ENCODE data around the gene PRSS33.
A peak's percentile ranks its signal among the peaks of the same experiment; 100 is the strongest.

PRSS33 gene

GRCh38 chr16:2795395-2796143 is 8.2 kb upstream of the PRSS33 start:
- DNase-seq, result no peak

DNA sequence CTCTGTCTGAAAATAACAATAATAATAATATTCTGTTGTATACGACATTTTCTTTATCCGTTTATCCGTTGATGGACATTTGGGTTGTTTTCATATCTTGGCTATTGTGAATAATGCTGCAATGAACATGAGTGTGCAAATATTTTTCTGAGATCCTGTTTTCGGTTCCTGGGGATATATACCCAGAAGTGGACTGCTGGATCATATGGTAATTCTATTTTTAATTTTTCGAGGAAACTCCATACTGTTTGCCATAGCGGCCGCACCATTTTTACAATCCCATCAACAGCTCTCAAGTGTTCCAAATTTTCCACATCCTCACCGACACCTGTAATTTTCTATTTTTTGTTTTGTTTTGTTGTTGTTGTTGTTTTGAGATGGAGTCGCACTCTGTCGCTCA is 5.6 kb upstream of the PRSS33 start:
- DNase-seq, result no peak

GRCh38 chr16:2791174-2791573 is 3.8 kb upstream of the PRSS33 start:
- DNase-seq, result no peak

GRCh38 chr16:2790631-2791030 is 3.3 kb upstream of the PRSS33 start:
- no peak for DNase-seq

DNA sequence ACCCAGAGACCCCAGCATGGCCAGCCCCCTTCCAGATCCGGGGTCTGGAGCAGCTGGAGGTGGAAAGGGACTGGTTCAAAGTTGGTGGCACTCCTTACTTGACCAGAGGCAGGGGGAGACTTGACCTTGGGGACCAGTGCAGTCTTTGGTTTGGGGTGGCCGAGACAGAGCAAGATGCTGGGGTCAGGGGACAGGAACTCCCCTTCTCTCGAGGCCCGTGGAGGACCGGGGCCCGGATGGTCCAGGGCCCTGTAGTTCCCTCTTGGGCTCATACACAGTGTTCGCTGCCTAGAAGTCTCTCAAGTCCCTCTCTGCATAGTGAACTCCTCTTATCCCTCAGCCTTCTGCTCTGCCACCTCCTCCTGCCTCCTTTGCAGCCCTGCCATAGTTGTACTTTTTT is 601 bp upstream of the PRSS33 start:
- no peak for DNase-seq

- no peak for DNase-seq
Measured at GRCh38 chr16:2786826-2787151, 571 bp downstream of the PRSS33 start.

- no peak for DNase-seq
Measured at GRCh38 chr16:2786061-2786825, 1.1 kb downstream of the PRSS33 start.

DNA sequence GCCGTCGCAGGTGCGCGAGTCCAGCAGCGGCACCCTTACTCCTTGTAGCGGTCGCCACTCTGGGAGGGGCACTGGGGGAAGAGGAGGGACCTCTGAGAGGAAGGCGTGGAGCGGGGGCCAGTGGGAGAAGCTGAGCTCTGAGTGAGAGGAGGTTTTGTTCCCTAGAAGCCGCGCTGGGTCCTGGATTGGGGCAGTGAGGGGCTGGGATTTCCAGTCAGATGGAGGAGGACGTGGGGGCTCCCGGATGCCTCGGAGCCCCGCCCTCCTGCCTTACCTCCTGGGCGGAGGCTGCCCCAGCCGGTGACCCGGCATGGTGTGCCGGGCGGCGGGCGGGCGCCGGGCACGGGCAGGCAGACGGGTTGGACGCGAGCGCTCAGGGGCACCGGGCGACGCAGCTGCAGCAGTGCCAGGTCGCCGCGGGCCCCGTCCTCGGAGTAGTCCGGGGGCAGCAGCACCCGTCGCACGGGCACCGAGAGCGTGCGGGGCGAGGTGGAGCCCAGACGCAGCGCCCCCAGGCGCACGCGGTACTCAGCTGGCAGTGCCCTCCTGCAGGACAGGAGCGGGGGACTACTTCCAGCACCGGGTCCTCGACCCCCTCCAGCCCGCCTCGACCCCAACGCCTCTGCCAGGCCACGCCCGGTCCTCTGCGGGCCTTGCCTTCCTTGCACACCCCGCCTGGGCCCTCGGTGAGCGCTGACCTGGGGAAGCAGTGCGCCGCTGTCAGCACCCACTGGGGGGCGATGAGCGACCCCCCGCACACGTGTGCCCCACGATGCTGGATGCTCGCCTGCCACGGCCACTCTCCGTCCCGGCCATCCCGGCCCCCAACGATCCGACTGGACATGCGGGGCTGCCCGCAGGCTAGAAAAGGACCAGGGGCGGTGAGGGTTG is 2.0 kb downstream of the PRSS33 start:
- peak; percentile 59 for DNase-seq

DNA sequence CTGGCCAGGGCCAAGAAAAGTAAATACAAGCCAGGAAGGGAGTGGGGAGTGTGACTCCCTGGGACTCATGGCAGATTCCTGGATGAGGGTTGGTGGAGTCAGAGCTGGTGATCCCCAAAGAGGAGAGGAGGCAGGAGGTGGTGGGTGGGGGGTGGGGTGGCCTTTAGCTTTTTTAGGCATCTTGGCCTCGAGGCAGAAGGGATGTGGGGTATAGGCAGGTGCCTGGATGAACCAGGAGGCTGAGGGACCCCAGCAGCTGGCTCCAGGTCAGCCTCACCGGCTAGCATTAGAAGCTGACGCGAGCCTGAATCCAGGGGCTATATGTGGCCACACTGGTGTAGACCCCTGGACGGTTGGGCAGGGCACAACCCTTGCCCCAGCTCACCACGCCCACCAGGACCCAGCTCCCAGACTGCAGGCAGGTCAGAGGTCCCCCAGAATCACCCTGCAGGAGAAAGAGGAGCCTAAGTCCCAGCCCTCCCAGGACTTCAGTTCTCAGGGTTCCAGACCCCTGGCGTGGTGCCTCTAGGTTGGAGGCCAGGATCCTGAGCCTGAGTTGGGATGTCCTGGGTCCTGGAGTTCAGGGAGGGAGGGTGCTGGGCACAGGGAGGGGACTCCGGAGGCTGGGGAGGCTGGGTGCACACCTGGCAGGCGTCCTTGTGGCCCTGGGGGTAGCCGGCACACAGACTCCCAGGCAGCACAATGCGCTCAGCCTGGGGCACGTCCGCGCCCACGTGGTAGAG is 2.8 kb downstream of the PRSS33 start:
- DNase-seq, result no peak

DNA sequence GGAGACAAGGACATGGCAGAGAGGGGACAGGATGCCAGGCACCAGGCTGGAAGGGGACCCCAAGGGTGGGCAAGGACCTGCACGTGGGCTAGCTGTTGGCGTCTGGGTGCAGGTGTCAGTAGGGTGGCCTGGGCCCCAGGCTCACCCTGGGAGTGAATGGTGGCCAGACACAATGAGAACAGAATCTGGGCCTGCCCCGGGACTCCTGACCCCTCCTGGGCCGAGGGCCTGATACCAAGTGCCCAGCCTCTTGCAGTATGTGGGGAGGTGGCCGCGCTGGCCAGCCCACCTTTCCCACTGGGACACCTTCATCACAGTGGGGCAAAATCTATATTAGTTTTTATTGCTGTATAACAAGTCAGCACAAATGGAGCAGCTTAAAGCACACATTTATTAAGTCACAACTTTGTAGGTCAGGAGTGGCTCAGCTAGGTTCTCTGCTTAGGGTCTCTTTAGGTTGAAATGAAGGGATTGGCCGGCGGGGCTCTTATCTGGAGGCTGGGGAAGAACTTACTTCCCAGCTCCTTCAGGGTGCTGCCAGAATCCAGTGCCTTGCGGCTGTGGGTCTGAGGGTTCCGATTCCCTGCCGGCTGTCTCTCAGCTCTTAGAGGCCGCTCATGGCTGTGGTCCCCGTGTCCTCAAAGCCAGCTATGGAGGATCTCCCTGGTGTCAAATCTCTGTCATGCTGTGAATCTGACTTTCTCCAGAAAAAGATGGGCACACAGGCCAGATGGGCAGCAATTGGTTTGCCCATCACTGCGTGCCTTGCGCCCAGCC is 3.6 kb downstream of the PRSS33 start:
- no peak for DNase-seq

DNA sequence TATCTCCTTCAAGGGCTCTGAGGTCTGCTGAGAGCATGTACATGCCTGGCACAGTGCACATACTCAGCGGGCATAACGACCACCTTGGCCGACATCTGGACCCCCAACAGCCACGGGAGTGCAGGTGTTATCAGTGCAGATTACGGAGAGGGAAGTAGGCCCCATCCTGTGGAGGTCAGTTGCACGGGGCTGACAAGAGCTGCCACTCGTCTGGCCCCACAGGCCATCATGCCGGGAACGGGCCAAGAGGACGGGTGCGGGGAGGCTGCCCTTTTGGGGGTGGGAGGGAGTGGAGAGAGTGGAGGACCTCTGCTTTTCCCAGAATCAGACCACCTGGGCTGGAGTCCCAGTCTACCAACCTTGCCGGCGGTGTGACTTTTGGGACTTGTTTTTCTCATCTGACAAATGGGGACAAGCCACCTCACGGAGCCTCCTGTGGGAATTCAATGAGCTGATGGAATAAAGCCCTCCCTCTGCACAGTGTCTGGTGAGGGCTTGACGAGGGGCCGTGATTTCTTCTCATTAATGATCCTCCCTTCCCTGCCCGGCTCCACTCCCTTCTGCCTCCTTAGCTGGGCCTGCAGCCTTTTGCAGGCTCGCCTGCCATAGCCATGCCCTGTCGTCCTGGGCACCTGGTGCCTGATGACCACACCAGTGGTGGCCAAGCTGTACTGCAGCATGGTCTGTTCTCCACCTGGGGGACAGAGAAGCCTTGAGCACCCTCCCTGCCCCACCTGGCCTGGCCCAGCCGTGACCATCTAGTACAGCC is 4.6 kb downstream of the PRSS33 start:
- DNase-seq, result no peak

- no peak for DNase-seq
Measured at GRCh38 chr16:2779978-2780898, 7.1 kb downstream of the PRSS33 start.

DNA sequence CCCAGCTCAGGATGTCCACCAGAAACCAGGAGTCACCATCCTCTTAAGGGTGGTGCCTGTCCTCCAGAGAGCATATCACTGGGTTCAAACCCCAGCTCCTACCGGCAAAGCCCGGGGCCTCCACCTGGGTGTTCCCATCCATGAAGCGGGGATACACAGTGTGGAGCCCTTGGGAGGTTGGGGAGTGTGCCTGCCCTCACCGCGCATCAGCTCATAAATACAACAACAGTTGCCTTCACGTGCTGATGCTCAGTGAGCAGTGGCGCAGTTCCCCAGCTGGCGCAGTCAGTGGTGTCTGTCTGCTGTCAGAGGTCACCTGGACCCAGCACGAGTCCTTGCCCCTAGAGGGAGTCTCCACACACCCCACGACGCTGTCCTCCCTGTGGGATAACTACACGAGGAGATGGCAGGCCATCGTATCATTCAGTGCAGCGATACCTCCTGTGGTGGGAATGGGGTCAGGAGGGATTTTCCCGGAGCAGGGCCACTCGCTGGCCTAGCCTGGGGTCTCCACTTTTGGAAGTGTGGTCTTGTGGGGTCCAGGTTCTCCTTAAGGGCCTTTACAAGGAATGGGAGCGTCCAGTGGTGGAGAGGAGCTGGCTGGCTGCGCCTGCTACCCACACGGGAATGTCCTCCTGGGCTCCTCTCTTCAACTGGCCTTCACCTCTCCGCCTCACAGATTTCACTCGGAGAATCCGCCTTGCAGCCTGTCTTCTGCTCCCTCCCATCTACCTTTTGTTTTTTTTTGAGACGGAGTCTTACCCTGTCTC is 8.0 kb downstream of the PRSS33 start:
- DNase-seq, result no peak

DNA sequence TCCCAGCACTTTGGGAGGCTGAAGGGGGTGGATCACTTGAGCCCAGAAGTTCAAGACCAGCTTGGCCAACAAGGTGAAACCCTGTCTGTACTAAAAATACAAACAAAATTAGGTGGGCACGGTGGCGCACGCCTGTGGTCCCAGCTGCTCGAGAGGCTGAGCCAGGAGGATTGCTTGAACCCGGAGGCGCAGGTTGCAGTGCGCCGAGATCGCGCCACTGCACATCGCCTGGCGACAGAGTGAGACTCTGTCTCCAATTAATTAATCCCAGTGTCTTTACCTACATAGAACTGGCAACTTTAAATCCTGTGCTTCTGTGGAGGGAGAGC is 8.8 kb downstream of the PRSS33 start:
- no peak for DNase-seq

DNA sequence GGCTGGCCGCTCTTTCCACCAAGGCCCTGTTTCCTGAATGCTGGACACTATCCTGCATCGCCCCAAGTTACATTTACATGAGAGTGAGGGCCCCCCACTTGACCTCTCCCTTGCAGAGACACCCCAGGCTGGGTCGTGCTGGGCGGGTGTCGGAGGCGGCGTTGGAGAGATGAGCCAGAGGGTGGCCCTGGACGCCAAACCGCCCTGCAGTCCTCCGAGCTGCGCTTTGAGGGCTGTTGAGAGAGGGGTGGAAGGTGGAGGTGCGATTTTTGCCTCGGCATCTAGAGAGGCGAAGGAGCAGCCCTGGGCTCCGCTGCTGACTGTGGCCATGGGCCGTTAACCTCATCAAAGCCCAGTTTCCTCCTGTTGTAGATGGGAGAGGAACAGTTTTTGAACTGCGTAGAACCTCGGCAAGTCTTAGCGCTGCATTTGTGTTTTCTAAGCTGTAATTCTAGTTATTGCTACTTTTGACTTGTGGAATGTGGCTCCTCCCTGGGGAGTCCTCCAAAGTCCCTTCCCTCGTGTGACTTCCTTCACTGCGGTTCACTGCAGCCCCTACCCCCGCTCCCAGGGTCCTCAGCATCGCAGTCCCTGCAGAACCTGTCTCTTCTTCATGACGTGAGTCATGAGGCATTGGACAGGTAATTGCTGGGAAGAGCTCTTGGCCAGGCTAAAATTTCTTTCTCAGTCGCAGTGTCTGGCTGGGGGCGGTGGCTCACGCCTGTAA is 9.3 kb downstream of the PRSS33 start:
- DNase-seq, result peak; percentile 31

- peak; percentile 94 for DNase-seq
Measured at GRCh38 chr16:2777231-2777902, 10.0 kb downstream of the PRSS33 start, which contains the start of gene ELOB. TSS of gene ELOB (minus strand) at chr16:2777280. CDS start at chr16:2777239, 41 bp downstream.

DNA sequence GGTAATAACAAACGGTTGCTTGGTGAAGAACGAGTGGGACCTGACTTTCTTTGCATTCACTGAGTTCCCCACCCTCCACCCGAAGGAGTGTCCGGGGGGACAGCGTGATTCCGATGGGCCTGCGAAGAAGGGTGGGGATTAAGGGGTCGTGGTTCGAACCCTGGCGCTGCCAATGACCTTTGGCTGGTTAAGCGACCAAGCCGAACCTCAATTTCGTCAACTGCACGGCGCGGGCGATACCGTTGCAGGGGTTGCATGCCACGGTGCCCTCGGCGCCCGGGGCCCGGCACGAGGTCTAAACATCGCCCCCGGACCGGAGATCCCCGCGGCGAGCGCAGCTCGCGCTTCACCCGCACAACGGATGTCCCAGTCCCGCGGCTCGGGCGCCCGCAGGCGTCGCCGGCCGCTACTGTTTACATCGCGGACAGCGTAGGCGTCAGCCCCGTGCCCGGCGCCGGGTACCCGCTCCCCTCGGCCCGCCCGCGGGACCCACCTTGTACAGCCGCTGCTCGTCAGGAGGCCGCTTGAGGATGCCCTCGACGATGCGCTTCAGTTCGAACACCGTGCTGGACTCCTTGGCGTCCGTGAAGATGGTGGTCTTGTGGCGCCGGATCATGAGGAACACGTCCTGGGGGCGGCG is 10.7 kb downstream of the PRSS33 start:
- DNase-seq, result peak; percentile 65

Data from NCI-H69 (cell line).